Measurements from ENCODE around the gene DYSF. TPM values are rescaled to one million over a fixed set of nuclear protein-coding genes. Genes with fewer than 3 reads are reported as not detected.

DYSF gene
- total RNA-seq, 1 donor from 2014 or later: 72.0 TPM

GRCh38 chr2:71693286-71694270 is 240.2 kb downstream of the DYSF start:
- no peak overlapping the region for H3K27ac Mint-ChIP-seq (ENCODE audit: unreplicated experiment)
- peaks cover 42% of the 10 kb centered on the region for H3K4me1 Mint-ChIP-seq (ENCODE audit: unreplicated experiment)
- no peak for TF ChIP-seq CTCF (IDR thresholded peaks at IDR 0.05)
- H3K27me3 Mint-ChIP-seq (ENCODE audit: unreplicated experiment): no peaks in the 10 kb centered on the region
- H3K4me3 Mint-ChIP-seq (ENCODE audit: unreplicated experiment): no peak overlapping the region
- peaks cover 5% of the 10 kb centered on the region for H3K36me3 Mint-ChIP-seq (ENCODE audit: unreplicated experiment)
- H3K9me3 Mint-ChIP-seq (ENCODE audit: unreplicated experiment): no peaks in the 10 kb centered on the region
- no peak for DNase-seq (ENCODE audit: extremely low spot score, unreplicated experiment)

GRCh38 chr2:71694501-71695234 is 241.3 kb downstream of the DYSF start:
- no peak for DNase-seq (ENCODE audit: extremely low spot score, unreplicated experiment)
- Mint-ChIP-seq H3K4me3 (ENCODE audit: unreplicated experiment) (no peak overlapping the region), H3K36me3 (ENCODE audit: unreplicated experiment) (no peaks in the 10 kb centered on the region), H3K9me3 (ENCODE audit: unreplicated experiment) (no peaks in the 10 kb centered on the region), H3K27me3 (ENCODE audit: unreplicated experiment) (no peaks in the 10 kb centered on the region), H3K4me1 (ENCODE audit: unreplicated experiment) (peaks cover 42% of the 10 kb centered on the region), H3K27ac (ENCODE audit: unreplicated experiment) (no peak overlapping the region)
- TF ChIP-seq CTCF (IDR thresholded peaks at IDR 0.05): no peak

- H3K9me3 Mint-ChIP-seq (ENCODE audit: unreplicated experiment): no peaks in the 10 kb centered on the region
- H3K36me3 Mint-ChIP-seq (ENCODE audit: unreplicated experiment): no peaks in the 10 kb centered on the region
- peak overlapping the region; percentile 16 for H3K27ac Mint-ChIP-seq (ENCODE audit: unreplicated experiment)
- no peaks in the 10 kb centered on the region for H3K27me3 Mint-ChIP-seq (ENCODE audit: unreplicated experiment)
- no peak for TF ChIP-seq CTCF (IDR thresholded peaks at IDR 0.05)
- no peak for DNase-seq (ENCODE audit: extremely low spot score, unreplicated experiment)
- H3K4me3 Mint-ChIP-seq (ENCODE audit: unreplicated experiment): no peak overlapping the region
- peaks cover 42% of the 10 kb centered on the region for H3K4me1 Mint-ChIP-seq (ENCODE audit: unreplicated experiment)
These were observed 242.1 kb downstream of the DYSF start for GRCh38 chr2:71695235-71696120.

- Mint-ChIP-seq H3K4me1 (ENCODE audit: unreplicated experiment) (peaks cover 38% of the 10 kb centered on the region), H3K36me3 (ENCODE audit: unreplicated experiment) (no peaks in the 10 kb centered on the region), H3K27me3 (ENCODE audit: unreplicated experiment) (no peaks in the 10 kb centered on the region), H3K4me3 (ENCODE audit: unreplicated experiment) (no peak overlapping the region), H3K9me3 (ENCODE audit: unreplicated experiment) (no peaks in the 10 kb centered on the region), H3K27ac (ENCODE audit: unreplicated experiment) (no peak overlapping the region)
- TF ChIP-seq CTCF (IDR thresholded peaks at IDR 0.05): no peak
- no peak for DNase-seq (ENCODE audit: extremely low spot score, unreplicated experiment)
These were observed 243.0 kb downstream of the DYSF start for GRCh38 chr2:71696381-71696780.

Data from osteocyte (in vitro differentiated cells).